SK-N-SH (cell line): Measurements from ENCODE around the gene SEPTIN2. TPM values are rescaled to one million over a fixed set of nuclear protein-coding genes. Genes with fewer than 3 reads are reported as not detected.

Experiments used
- CTCF ChIA-PET: fragments of 300-600, 350-600 bp; formaldehyde crosslinking; extraction: SDS; loops from one replicate; lab custom pipeline; 2021; lab: Yijun Ruan, JAX
- POLR2A ChIA-PET: fragments of 350-600 bp; sonication (Branson Sonifier 250); formaldehyde crosslinking; extraction: SDS; loops from one replicate; lab custom pipeline; 2020; ENCODE audit warnings: antibody characterized with exemption, inconsistent platforms; lab: Yijun Ruan, JAX
- DNase-seq: peaks from one replicate; pipeline ENCODE4 v3.0.0; 2012
- H2AFZ ChIP-seq: fragments of 200-600 bp; sonication (generic); 2 replicates; pipeline ENCODE4 v1.8.1; 2016; ENCODE audit warnings: antibody characterized with exemption, mild to moderate bottlenecking, low read depth
- H3F3A ChIP-seq: fragments of 200-600 bp; sonication (generic); replicated peaks from 2 replicates; pipeline ENCODE3; 2016; ENCODE audit warnings: antibody characterized with exemption, mild to moderate bottlenecking; ENCODE audit not compliant: insufficient read depth
- H3K27ac ChIP-seq, 2 experiments: fragments of 200-500 bp in 1 of 2; fragments of 200-600 bp in 1 of 2; sonication (Bioruptor generic) in 1 of 2; sonication (generic), shearing (Covaris generic) in 1 of 2; 2 replicates each; pipeline versions ENCODE4 v1.5.1 to v1.6.1; 2014 to 2016; ENCODE audit warnings: low read depth in 2 of 2, inconsistent platforms in 1 of 2, low read length in 1 of 2, mild to moderate bottlenecking in 1 of 2, mixed read lengths in 1 of 2
- H3K27me3 ChIP-seq: fragments of 200-600 bp; sonication (generic), shearing (Covaris generic); 2 replicates; pipeline ENCODE4 v1.6.1; 2016; ENCODE audit warnings: mixed run types; ENCODE audit not compliant: insufficient read depth
- H3K36me3 ChIP-seq, 2 experiments: fragments of 200-500 bp in 1 of 2; fragments of 200-600 bp in 1 of 2; sonication (Bioruptor generic) in 1 of 2; sonication (generic) in 1 of 2; replicated peaks in 1 of 2; 2 replicates each; pipeline versions ENCODE3 to v1.5.1; 2014 to 2016; ENCODE audit warnings: low read length in 1 of 2, mild to moderate bottlenecking in 1 of 2; ENCODE audit not compliant: insufficient read depth in 2 of 2, control insufficient read depth in 1 of 2
- H3K4me1 ChIP-seq, 2 experiments: fragments of 200-500 bp in 1 of 2; fragments of 200-600 bp in 1 of 2; sonication (Bioruptor generic) in 1 of 2; sonication (generic), shearing (Covaris generic) in 1 of 2; 2 replicates each; pipeline versions ENCODE4 v1.5.1 to v1.6.1; 2014 to 2016; ENCODE audit warnings: low read depth in 1 of 2, low read length in 1 of 2, mixed run types in 1 of 2; ENCODE audit not compliant: insufficient read depth in 2 of 2, control insufficient read depth in 1 of 2
- H3K4me2 ChIP-seq: fragments of 200-600 bp; sonication (generic), shearing (Covaris generic); 2 replicates; pipeline ENCODE4 v1.6.1; 2017; ENCODE audit warnings: mixed run types
- H3K4me3 ChIP-seq, 2 experiments: fragments of 200-500 bp in 1 of 2; fragments of 200-600 bp in 1 of 2; sonication (Bioruptor generic) in 1 of 2; sonication (generic), shearing (Covaris generic) in 1 of 2; 2 replicates each; pipeline versions ENCODE4 v1.5.1 to v1.8.1; 2014 to 2016; ENCODE audit warnings: low read depth in 2 of 2, inconsistent platforms in 1 of 2, low read length in 1 of 2, mild to moderate bottlenecking in 1 of 2, mixed read lengths in 1 of 2, moderate library complexity in 1 of 2
- H3K79me2 ChIP-seq: fragments of 200-600 bp; sonication (generic); 2 replicates; pipeline ENCODE4 v1.8.1; 2017; ENCODE audit warnings: mild to moderate bottlenecking; ENCODE audit not compliant: insufficient read depth
- H3K9ac ChIP-seq: fragments of 200-600 bp; sonication (generic); 2 replicates; pipeline ENCODE4 v1.6.1; 2017; ENCODE audit warnings: mixed run types
- H3K9me2 ChIP-seq: fragments of 200-600 bp; sonication (generic); 2 replicates; pipeline ENCODE4 v1.6.1; 2017; ENCODE audit warnings: mixed run types
- H3K9me3 ChIP-seq: fragments of 200-600 bp; sonication (generic); 2 replicates; pipeline ENCODE4 v1.6.1; 2017; ENCODE audit warnings: mixed run types, mild to moderate bottlenecking, moderate library complexity
- H4K20me1 ChIP-seq: fragments of 200-600 bp; sonication (generic); 2 replicates; pipeline ENCODE4 v1.6.1; 2017; ENCODE audit warnings: mild to moderate bottlenecking, mixed run types; ENCODE audit not compliant: insufficient read depth
- EP300 ChIP-seq, 2 experiments: IDR thresholded peaks; 2 replicates each; pipeline versions ENCODE4 v1.4.0 to v1.6.1; 2012; ENCODE audit warnings: borderline replicate concordance in 1 of 2, low read depth in 1 of 2, low read length in 1 of 2
- FOXJ3 ChIP-seq: sonication (generic); formaldehyde crosslinking; IDR thresholded peaks from 2 replicates; pipeline ENCODE4 v1.5.1; 2020; ENCODE audit warnings: mild to moderate bottlenecking, missing genetic modification reagents
- FOXM1 ChIP-seq: IDR thresholded peaks from 2 replicates; pipeline ENCODE4 v1.4.0; 2012; ENCODE audit warnings: low read depth, mild to moderate bottlenecking
- GABPA ChIP-seq: IDR thresholded peaks from 2 replicates; pipeline ENCODE4 v1.4.0; 2012; ENCODE audit warnings: low read depth, mild to moderate bottlenecking
- MAX ChIP-seq: IDR thresholded peaks from 2 replicates; pipeline ENCODE4 v1.4.0; 2012; ENCODE audit warnings: low read depth
- MEF2A ChIP-seq: IDR thresholded peaks from 2 replicates; pipeline ENCODE4 v1.4.0; 2012; ENCODE audit warnings: low read depth, borderline replicate concordance
- NFIC ChIP-seq: IDR thresholded peaks from 2 replicates; pipeline ENCODE4 v1.4.0; 2012; ENCODE audit warnings: borderline replicate concordance
- NRF1 ChIP-seq: IDR thresholded peaks from 2 replicates; pipeline ENCODE4 v1.6.1; 2012; ENCODE audit warnings: low read depth, mild to moderate bottlenecking, low read length
- POLR2AphosphoS5 ChIP-seq: IDR thresholded peaks from 2 replicates; pipeline ENCODE4 v1.6.1; 2012; ENCODE audit warnings: low read depth, low read length
- RAD21 ChIP-seq: IDR thresholded peaks from 2 replicates; pipeline ENCODE4 v1.6.1; 2012; ENCODE audit warnings: mild to moderate bottlenecking, low read length
- SIN3A ChIP-seq: IDR thresholded peaks from 2 replicates; pipeline ENCODE4 v1.6.1; 2012; ENCODE audit warnings: low read depth, mild to moderate bottlenecking, low read length, moderate library complexity, borderline replicate concordance
- SMC3 ChIP-seq: IDR thresholded peaks from 2 replicates; pipeline ENCODE4 v1.6.1; 2012; ENCODE audit warnings: low read depth, low read length, improper control_type of control experiment
- TCF12 ChIP-seq: IDR thresholded peaks from 2 replicates; pipeline ENCODE4 v1.4.0; 2012
- TEAD4 ChIP-seq: IDR thresholded peaks from 2 replicates; pipeline ENCODE4 v1.4.0; 2012; ENCODE audit warnings: mild to moderate bottlenecking, borderline replicate concordance; ENCODE audit not compliant: insufficient read depth
- ZBTB33 ChIP-seq: IDR thresholded peaks from 2 replicates; pipeline ENCODE4 v1.4.0; 2012; ENCODE audit warnings: low read depth, borderline replicate concordance
- WGBS: methylation state at CpG from one replicate; pipeline ENCODE4 v1.1.6; 2017; ENCODE audit warnings: low lambda C conversion rate; 5-methylcytosine and 5-hydroxymethylcytosine counted together
- polyA plus RNA-seq, 3 experiments: library from polyadenylated mRNA; depleted of rRNA; stranded (reverse); fragments of >200 nt; gene quantifications; 2 replicates each; pipeline ENCODE4 v1.2.3, GENCODE V29; 2012
- TF ChIP-seq, protein P1 (sequence below): fragments of 150-350 bp; IDR thresholded peaks from 2 replicates; pipeline ENCODE4 v1.6.1; 2016; ENCODE audit warnings: mild to moderate bottlenecking, low read depth, low read length
- TF ChIP-seq, protein P2 (sequence below): IDR thresholded peaks from 2 replicates; pipeline ENCODE4; 2012
- TF ChIP-seq, protein P3 (sequence below): IDR thresholded peaks from 2 replicates; pipeline ENCODE4 v1.6.1; 2012; ENCODE audit warnings: mild to moderate bottlenecking, low read depth, low read length, moderate library complexity
- TF ChIP-seq, protein P4 (sequence below): fragments of 200-600 bp; sonication (generic); IDR thresholded peaks from 2 replicates; pipeline ENCODE4 v1.6.1; 2017; ENCODE audit warnings: antibody characterized with exemption, mild to moderate bottlenecking, moderate library complexity

Gene SEPTIN2
- polyA plus RNA-seq, 1 of the 3 experiments (the other 2 are of a cell fraction): 226 TPM

GRCh38 chr2:241308832-241309500, 6.8 kb upstream of the SEPTIN2 start (continued):
- TF ChIP-seq, protein P1, sequence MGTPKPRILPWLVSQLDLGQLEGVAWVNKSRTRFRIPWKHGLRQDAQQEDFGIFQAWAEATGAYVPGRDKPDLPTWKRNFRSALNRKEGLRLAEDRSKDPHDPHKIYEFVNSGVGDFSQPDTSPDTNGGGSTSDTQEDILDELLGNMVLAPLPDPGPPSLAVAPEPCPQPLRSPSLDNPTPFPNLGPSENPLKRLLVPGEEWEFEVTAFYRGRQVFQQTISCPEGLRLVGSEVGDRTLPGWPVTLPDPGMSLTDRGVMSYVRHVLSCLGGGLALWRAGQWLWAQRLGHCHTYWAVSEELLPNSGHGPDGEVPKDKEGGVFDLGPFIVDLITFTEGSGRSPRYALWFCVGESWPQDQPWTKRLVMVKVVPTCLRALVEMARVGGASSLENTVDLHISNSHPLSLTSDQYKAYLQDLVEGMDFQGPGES: no peak
- TF ChIP-seq MAX (no peak), POLR2AphosphoS5 (no peak)

- DNase-seq: no peak
- Histone ChIP-seq H3K9me2 (no peaks in the 10 kb centered on the region), H4K20me1 (peaks cover 64% of the 10 kb centered on the region), H3K36me3 (peaks cover 0 to 3% of the 10 kb centered on the region in 2 experiments), H3K4me1 (peaks cover 0 to 18% of the 10 kb centered on the region in 2 experiments; a peak in 2 of 4 replicates), H3F3A (peaks cover 3% of the 10 kb centered on the region), H3K4me3 (no peak overlapping the region), H3K79me2 (peaks cover 100% of the 10 kb centered on the region), H3K27ac (no peak overlapping the region), H3K9me3 (no peaks in the 10 kb centered on the region), H3K9ac (no peak overlapping the region), H2AFZ (no peak overlapping the region), H3K27me3 (no peaks in the 10 kb centered on the region), H3K4me2 (no peak overlapping the region)
- ChIA-PET POLR2A (interaction anchor here (0.5 kb wide), 1 partner anchor 8 kb away, joined by 4 read pairs; no protein-coding TSS in a partner anchor), CTCF (no interaction called here)
- WGBS: 74% methylated on average over 2 of the region's 2 CpGs
- TF ChIP-seq MAX: no peak
- no peak for TF ChIP-seq POLR2AphosphoS5
- no peak for TF ChIP-seq MEF2A
- no peak for TF ChIP-seq GABPA
- TF ChIP-seq, protein P2, sequence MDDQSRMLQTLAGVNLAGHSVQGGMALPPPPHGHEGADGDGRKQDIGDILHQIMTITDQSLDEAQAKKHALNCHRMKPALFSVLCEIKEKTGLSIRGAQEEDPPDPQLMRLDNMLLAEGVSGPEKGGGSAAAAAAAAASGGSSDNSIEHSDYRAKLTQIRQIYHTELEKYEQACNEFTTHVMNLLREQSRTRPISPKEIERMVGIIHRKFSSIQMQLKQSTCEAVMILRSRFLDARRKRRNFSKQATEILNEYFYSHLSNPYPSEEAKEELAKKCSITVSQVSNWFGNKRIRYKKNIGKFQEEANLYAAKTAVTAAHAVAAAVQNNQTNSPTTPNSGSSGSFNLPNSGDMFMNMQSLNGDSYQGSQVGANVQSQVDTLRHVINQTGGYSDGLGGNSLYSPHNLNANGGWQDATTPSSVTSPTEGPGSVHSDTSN: no peak
- TF ChIP-seq, protein P3, sequence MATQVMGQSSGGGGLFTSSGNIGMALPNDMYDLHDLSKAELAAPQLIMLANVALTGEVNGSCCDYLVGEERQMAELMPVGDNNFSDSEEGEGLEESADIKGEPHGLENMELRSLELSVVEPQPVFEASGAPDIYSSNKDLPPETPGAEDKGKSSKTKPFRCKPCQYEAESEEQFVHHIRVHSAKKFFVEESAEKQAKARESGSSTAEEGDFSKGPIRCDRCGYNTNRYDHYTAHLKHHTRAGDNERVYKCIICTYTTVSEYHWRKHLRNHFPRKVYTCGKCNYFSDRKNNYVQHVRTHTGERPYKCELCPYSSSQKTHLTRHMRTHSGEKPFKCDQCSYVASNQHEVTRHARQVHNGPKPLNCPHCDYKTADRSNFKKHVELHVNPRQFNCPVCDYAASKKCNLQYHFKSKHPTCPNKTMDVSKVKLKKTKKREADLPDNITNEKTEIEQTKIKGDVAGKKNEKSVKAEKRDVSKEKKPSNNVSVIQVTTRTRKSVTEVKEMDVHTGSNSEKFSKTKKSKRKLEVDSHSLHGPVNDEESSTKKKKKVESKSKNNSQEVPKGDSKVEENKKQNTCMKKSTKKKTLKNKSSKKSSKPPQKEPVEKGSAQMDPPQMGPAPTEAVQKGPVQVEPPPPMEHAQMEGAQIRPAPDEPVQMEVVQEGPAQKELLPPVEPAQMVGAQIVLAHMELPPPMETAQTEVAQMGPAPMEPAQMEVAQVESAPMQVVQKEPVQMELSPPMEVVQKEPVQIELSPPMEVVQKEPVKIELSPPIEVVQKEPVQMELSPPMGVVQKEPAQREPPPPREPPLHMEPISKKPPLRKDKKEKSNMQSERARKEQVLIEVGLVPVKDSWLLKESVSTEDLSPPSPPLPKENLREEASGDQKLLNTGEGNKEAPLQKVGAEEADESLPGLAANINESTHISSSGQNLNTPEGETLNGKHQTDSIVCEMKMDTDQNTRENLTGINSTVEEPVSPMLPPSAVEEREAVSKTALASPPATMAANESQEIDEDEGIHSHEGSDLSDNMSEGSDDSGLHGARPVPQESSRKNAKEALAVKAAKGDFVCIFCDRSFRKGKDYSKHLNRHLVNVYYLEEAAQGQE: no peak
- TF ChIP-seq TCF12: no peak
- TF ChIP-seq TEAD4: no peak
- TF ChIP-seq FOXJ3 (CRISPR knock-in tag): no peak
- TF ChIP-seq NFIC: no peak
- TF ChIP-seq, protein P4, sequence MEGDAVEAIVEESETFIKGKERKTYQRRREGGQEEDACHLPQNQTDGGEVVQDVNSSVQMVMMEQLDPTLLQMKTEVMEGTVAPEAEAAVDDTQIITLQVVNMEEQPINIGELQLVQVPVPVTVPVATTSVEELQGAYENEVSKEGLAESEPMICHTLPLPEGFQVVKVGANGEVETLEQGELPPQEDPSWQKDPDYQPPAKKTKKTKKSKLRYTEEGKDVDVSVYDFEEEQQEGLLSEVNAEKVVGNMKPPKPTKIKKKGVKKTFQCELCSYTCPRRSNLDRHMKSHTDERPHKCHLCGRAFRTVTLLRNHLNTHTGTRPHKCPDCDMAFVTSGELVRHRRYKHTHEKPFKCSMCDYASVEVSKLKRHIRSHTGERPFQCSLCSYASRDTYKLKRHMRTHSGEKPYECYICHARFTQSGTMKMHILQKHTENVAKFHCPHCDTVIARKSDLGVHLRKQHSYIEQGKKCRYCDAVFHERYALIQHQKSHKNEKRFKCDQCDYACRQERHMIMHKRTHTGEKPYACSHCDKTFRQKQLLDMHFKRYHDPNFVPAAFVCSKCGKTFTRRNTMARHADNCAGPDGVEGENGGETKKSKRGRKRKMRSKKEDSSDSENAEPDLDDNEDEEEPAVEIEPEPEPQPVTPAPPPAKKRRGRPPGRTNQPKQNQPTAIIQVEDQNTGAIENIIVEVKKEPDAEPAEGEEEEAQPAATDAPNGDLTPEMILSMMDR: no peak
- no peak for TF ChIP-seq ZBTB33
- TF ChIP-seq NRF1: no peak
- no peak for TF ChIP-seq EP300 (IDR thresholded peaks at IDR 0.05; ENCODE audit: borderline replicate concordance in 1 of 2, low read depth in 1 of 2, low read length in 1 of 2)
- no peak for TF ChIP-seq RAD21
- TF ChIP-seq SMC3: no peak
- TF ChIP-seq SIN3A: no peak
- TF ChIP-seq FOXM1: no peak
Observed at GRCh38 chr2:241309684-241310117, 6.0 kb upstream of the SEPTIN2 start.
